Right kidney (tissue), 1 donor: ENCODE data around the gene AGFG2.

ENCODE experiments used
- DNase-seq: peaks from one replicate; pipeline ENCODE4 v3.0.0-alpha.2; 2016

Gene AGFG2

DNA sequence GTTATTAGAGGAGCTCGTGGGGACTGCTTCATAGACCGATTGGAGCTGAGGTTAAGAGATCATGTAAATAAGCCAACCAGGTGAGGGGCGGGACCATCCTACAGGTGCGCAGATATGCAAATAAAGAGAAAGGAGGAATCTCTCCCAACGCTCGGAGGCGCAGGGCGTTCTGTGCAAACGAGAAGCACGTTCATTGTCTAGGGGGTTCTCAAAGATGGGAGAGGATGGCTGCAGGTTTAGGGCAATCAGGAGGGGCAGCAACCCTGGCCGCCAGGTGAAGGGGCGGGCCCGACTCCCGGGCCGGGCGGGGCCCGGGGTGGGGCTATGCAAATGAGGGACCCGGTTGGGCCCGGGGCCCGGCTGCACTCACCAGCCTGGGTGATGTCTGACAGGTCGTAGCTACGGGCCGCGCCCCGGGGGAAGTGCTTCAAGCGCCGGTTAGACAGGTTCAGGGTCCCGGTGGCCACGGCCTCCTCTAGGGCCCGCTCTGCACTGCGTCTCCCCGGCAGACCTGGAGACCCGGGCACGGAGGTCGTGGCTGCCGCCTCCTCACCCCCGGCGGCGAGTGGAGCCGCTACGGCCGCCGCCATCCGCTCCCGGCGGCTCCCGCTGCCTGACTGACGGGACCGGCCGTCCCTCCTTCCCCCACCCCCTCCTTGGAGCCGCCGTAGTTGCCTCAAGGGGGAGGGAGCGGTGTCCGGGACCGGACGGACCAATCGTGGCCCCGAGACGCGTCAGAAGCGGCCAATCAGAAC is 46.7 kb downstream of the AGFG2 start, which contains the start of gene LRCH4:
TSS of gene LRCH4 (minus strand) at position 619 of the 755 bp plus-strand sequence. CDS start at position 590, 29 bp downstream.
- DNase-seq: no peak

DNA sequence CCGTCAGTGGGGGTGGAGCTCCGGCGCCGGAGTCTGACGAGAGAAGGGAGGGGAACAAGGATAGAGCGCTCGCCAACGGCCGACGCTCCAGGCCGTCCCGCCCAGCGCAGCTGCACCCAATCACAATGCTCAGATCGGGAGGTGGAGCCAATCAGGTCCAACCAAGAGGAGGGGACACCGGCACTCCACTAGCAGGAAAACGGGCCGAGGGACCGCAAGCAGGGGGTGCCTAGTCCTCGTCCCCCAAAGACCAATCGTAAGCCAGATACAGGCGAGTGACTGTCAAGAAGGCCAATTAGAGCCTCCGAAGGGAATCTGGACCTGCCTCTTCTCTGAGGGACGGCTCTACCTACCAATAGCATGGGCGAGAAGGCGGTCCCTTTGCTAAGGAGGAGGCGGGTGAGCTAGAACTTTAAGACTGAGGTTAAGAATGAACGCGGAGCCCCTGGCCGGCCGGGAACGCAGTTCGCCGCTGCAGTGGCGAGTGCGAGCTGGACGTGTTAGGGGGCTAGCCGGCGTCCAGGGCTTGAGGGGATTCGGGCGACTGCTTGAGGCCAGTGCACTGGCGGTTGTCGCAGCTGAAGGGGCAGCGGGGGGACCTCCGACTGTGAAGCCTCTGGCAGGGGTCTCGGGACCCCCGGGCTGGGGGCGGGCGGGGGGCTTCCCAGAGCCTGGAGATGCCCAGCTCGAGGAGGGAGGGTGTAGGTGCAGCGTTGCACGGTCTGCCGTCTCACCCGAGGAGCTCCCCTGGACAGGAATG is 47.4 kb downstream of the AGFG2 start, which contains the start of gene FBXO24:
TSS of gene FBXO24 (plus strand) at position 63 of the 760 bp plus-strand sequence. CDS start at position 361, 298 bp downstream.
- DNase-seq: peak; percentile 95

DNA sequence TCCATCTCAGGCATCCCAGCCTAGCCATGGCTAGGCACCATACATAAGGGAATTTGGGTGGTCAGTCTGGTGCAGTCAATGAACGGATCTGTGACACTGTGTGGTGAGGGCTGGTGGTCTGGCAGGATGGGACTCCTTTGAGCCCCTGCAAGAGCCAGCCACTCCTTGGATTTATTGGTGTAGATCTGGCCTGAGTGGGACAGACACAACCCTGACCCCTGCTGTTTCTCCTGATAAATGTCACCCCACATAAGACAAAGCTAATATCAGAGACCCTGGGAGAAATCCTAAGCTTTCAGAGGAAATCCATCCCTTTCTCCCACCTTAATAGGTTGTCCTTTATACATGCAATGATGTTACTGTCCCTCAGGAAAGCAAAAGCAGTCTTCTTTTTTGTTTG is 49.4 kb downstream of the AGFG2 start:
- no peak for DNase-seq

DNA sequence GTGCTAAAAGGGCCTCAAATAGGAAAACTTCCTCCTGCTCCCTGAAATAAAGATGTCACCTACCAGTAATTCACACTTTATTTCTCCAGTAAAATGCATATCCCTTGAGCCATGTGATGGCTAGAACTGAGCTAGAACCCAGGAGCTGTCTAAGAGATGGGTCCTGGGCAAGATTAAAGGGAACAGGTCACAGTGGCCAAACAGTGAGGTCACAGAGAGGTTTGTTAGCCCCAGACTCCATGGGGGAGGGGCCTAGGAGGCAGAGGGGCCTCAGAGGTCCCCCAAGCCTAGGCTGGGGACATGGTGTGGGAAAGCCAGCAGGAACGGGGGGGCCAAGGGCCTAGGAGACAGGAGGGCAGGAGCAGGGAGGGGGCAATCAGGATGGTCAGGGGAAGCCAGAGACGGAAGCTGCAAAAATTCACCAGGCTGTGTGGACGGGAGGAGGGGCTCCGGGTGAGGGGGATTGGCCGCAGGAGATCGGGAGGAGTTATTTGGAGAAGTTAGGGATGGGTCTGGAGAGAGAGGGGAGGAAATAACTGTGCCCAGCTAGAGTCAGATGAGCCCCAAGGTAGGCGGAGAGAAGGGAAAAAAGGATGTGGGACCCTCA is 50.4 kb downstream of the AGFG2 start:
- DNase-seq: no peak

DNA sequence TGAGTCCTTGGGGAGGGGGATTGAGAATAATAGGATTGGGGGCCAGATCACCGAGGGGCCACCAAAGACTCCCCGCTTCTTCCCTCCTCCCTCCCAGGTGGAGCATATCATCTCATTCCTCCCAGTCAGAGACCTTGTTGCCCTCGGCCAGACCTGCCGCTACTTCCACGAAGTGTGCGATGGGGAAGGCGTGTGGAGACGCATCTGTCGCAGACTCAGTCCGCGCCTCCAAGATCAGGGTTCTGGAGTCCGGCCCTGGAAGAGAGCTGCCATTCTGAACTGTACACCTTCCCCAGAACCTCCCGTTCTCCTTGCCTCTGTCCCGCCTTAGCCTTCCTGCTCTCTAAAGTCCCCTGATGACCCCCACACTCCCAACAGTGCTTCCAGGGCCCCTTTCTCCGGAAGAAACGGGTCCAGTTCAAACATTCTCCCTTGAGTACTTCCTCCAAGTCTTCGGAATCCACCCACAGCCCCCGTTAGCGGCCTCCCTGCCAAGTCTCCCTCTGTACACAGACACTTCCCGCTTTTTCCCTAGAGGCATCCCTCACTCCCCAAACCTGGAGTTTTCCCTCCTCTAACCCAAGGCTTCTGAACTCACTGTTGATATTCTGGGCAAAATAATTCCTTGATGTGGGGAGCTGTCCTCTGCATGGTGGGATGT is 51.2 kb downstream of the AGFG2 start:
- DNase-seq: peak; percentile 44

- no peak for DNase-seq
Observed at GRCh38 chr7:100591596-100591995, 52.6 kb downstream of the AGFG2 start.

- DNase-seq: no peak
Observed at GRCh38 chr7:100595188-100595587, 56.2 kb downstream of the AGFG2 start.

DNA sequence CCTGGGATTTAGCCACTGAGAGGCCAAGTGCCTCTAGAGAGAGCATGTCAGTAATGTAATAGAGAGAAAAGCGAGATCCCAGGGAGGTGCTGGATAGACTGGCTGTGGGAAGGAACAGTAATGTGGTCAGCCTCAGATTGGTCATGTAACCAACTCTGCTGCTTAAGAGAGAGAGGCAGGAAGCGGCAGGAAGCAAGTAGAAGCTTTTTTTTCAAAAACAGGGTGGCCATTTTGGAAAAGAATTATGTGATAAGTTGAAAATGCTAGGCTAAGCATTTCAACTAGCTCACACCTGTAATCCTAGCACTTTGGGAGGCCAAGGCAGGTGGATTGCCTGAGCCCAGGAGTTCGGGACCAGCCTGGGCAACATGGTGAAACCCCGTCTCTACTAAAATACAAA is 59.4 kb downstream of the AGFG2 start:
- no peak for DNase-seq

- no peak for DNase-seq
Observed at GRCh38 chr7:100599911-100600729, 61.1 kb downstream of the AGFG2 start.

- no peak for DNase-seq
Observed at GRCh38 chr7:100600730-100601038, 61.7 kb downstream of the AGFG2 start.

- peak; percentile 47 for DNase-seq
Observed at GRCh38 chr7:100602889-100603725, 64.1 kb downstream of the AGFG2 start.

DNA sequence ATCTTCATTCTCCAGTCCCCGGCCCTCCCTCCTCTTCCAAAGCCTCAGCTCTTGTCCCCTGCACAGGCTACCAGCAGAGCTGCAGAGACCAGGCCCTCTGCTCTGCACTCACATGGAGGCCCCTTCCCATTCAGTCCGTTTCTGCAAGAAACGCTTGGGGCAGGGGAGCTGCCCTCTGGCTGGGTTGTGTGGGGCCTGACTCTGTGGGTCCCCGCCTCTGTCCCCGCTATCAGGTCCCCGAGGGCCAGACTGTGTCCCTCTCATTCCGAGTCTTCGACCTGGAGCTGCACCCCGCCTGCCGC is 64.7 kb downstream of the AGFG2 start:
- peak; percentile 81 for DNase-seq

DNA sequence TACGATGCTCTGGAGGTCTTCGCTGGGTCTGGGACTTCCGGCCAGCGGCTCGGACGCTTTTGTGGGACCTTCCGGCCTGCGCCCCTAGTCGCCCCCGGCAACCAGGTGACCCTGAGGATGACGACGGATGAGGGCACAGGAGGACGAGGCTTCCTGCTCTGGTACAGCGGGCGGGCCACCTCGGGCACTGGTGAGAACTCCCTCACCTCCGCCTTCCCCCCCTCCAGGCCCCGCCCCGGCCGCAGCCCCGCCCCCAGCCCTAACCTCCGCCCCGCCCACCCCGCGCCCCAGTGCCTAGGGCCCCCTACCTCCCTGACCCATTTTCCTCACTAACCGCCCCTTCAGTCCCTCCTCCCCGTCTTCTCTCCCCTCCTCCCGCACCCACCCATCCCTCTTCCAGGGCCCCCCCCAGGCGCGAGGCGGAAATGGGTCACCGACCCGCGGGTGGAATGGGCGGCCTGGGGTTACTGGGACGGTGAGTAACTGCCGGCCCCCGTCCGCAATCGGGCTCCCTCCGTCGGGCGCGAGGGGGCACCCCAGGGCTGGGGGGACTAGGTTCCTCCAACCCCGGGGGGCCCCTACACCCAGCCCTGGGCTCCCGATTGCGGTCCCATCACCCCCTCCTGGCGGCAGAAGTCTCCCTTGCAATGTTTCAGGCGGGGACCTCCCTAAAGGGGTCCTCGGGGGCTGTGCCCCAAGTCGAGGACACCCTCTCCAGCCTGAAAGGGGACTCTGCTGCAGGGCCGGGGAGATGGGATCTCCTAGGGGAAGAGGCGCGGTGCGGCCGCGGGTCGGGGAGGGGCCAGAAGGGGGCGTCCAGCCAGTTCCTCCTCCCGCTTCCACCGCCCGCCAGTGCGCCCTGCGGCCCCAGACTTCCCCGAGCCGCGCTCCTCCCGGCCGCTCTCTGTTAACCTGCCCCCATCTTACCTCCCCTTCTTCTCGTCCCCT is 65.3 kb downstream of the AGFG2 start:
- DNase-seq: peak; percentile 74

GRCh38 chr7:100604976-100605911 is 66.2 kb downstream of the AGFG2 start:
- peak; percentile 55 for DNase-seq

DNA sequence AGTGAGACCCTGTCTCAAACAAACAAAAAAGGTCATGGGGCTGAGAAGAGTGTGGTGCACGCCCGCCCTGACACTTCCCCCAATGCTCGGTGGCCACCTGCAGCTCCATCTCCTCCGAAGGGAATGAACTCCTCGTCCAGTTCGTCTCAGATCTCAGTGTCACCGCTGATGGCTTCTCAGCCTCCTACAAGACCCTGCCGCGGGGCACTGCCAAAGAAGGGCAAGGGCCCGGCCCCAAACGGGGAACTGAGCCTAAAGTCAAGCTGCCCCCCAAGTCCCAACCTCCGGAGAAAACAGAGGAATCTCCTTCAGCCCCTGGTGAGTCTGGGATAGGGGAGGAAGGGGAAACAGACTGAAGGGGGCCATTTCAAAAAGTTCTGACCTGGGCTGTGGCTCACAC is 67.3 kb downstream of the AGFG2 start:
- DNase-seq: no peak

GRCh38 chr7:100607111-100607510 is 68.1 kb downstream of the AGFG2 start:
- no peak for DNase-seq

- no peak for DNase-seq
Observed at GRCh38 chr7:100609958-100610357, 71.0 kb downstream of the AGFG2 start.

DNA sequence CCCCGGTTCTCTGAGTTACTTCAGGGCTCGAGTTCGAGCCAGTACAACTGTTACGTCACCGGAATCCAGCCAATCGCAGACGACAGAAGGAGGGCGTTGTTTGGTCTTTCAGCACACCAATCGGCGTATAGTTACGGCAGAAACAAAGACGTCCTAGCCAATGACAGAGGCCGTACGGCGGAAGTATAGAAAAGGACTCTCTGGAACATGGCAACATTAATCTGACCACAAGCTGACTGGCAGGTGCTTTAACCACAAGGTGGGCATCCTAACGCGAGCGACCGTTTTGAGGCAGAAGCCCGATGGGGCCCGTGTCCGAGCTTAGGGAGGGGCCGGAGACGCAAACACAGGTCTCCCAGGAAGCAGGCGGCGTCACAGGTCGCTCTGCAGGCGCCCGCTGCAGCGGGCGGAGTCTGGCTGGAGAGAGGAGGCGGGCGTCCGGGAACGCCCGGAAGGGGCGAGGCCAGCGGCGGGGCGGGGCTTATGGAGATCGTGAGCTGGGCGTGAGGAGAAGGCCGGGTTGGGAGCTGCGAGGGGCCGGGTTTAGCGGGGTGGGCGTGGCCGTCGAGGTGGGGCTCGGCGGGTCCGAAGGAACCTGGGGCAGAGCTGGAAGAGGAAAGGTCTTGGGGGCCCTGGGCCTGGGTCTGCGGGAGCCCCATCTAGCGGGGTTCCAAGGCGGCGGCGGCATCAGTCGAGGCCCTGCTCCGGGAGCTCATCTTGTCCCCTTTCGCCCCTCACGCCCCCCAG is 73.2 kb downstream of the AGFG2 start, which contains the start of gene MOSPD3:
TSS of gene MOSPD3 (plus strand) at position 558 of the 747 bp plus-strand sequence. CDS start 252 bp downstream, outside the sequence.
- DNase-seq: peak; percentile 100
